GM19023 (cell line): ENCODE results near the gene MARK4.

Experiments used
- ATAC-seq: cut with Tn5 transposase; IDR thresholded peaks from one replicate; pipeline ENCODE4 v1.9.1; 2021; ENCODE audit warnings: mild to moderate bottlenecking, moderate library complexity; ENCODE audit not compliant: unreplicated experiment

Gene MARK4

GRCh38 chr19:45271098-45271734, 20.1 kb downstream of the MARK4 start:
- ATAC-seq: no peak

- no peak for ATAC-seq
Measured at GRCh38 chr19:45271735-45272108, 20.7 kb downstream of the MARK4 start.

GRCh38 chr19:45273521-45273855, 22.4 kb downstream of the MARK4 start:
- no peak for ATAC-seq

- ATAC-seq: no peak
Measured at GRCh38 chr19:45275370-45275971, 24.4 kb downstream of the MARK4 start.

GRCh38 chr19:45276284-45276687, 25.2 kb downstream of the MARK4 start:
- no peak for ATAC-seq

GRCh38 chr19:45278087-45278486, 27.0 kb downstream of the MARK4 start:
- ATAC-seq: no peak

GRCh38 chr19:45279587-45280192, 28.6 kb downstream of the MARK4 start:
- ATAC-seq: no peak

GRCh38 chr19:45280471-45280961, 29.4 kb downstream of the MARK4 start:
- no peak for ATAC-seq

- ATAC-seq: no peak
Measured at GRCh38 chr19:45283443-45284033, 32.5 kb downstream of the MARK4 start.

- ATAC-seq: no peak
Measured at GRCh38 chr19:45290381-45290931, 39.4 kb downstream of the MARK4 start.

GRCh38 chr19:45291834-45292233, 40.8 kb downstream of the MARK4 start:
- ATAC-seq: no peak

- no peak for ATAC-seq
Measured at GRCh38 chr19:45293682-45294081, 42.6 kb downstream of the MARK4 start.

GRCh38 chr19:45294291-45295029, 43.4 kb downstream of the MARK4 start:
- no peak for ATAC-seq

- no peak for ATAC-seq
Measured at GRCh38 chr19:45295873-45296272, 44.8 kb downstream of the MARK4 start.

- ATAC-seq: no peak
Measured at GRCh38 chr19:45296355-45296754, 45.3 kb downstream of the MARK4 start.

GRCh38 chr19:45297674-45298073, 46.6 kb downstream of the MARK4 start:
- ATAC-seq: no peak

- ATAC-seq: no peak
Measured at GRCh38 chr19:45298264-45298663, 47.2 kb downstream of the MARK4 start.

GRCh38 chr19:45299719-45300118, 48.6 kb downstream of the MARK4 start:
- ATAC-seq: no peak

GRCh38 chr19:45302416-45302815, 51.3 kb downstream of the MARK4 start:
- ATAC-seq: no peak

- no peak for ATAC-seq
Measured at GRCh38 chr19:45303269-45304060, 52.4 kb downstream of the MARK4 start.
